GM19023 (cell line): Measurements from ENCODE around the gene ARHGEF17.
"Not testable (repeated sequence)": the region's sequence is repeated elsewhere in the genome, so short reads cannot be mapped to it uniquely, and the experiment has no call there.

Source experiments
- ATAC-seq: cut with Tn5 transposase; IDR thresholded peaks from one replicate; pipeline ENCODE4 v1.9.1; 2021; ENCODE audit warnings: mild to moderate bottlenecking, moderate library complexity; ENCODE audit not compliant: unreplicated experiment

Gene ARHGEF17

DNA sequence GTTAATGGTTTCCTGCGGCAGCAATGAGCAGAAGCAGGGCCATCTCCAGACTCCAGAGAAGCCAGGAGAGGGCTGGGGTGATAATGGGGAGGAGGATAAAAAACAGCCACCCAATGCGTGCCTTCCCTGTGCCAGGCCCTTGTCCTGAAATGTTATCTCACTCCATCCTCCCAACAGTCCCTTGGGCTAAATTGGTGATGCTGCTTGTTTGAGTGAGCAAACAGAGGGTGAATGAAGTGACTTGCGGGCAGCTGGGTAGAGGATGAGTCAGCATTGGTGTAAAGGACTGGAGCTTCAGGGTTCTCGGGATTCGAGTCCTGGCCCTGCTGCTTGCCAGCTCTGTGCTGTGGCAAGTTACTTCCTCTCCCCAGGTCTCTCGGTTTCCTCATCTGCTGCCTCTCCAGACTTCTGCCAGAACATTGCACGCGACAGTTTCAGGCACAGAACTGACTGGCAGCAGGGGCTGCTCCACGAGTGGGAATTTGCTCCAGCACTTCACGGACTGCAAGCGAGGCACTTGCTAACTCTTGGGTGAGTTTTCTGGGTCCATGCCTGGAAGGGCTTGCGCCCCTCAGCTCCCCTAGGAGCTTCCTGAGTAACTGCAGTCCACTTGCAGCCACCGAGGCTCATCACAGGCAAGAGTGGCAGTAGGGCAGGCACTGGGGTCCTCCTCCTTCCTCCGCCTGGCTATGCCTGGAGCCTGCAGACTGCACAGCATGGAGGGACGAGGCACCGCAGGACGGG, 36.0 kb upstream of the ARHGEF17 start, which contains the start of gene P2RY6:
TSS of gene P2RY6 (plus strand) at position 403 of the 744 bp plus-strand sequence. CDS start 24,181 bp downstream, outside the sequence.
- no peak for ATAC-seq

DNA sequence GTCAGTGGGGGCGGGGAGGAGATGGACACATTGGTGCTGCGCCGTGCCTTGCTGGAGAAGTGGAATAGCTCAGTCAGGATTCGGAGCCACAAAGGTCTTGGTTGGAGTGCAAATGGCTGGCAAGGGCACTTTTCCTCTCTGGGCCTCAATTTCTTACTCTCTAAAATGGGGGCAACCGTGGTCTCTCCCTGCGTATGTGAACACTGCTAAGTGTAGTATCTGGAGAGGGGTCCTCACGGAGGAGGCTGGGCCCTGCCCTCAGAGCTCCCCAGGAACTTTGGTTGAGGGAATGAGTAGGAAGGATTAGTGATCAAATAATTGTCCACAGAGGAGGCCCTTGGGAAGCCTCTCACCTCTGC, 35.4 kb upstream of the ARHGEF17 start:
- ATAC-seq: no peak

DNA sequence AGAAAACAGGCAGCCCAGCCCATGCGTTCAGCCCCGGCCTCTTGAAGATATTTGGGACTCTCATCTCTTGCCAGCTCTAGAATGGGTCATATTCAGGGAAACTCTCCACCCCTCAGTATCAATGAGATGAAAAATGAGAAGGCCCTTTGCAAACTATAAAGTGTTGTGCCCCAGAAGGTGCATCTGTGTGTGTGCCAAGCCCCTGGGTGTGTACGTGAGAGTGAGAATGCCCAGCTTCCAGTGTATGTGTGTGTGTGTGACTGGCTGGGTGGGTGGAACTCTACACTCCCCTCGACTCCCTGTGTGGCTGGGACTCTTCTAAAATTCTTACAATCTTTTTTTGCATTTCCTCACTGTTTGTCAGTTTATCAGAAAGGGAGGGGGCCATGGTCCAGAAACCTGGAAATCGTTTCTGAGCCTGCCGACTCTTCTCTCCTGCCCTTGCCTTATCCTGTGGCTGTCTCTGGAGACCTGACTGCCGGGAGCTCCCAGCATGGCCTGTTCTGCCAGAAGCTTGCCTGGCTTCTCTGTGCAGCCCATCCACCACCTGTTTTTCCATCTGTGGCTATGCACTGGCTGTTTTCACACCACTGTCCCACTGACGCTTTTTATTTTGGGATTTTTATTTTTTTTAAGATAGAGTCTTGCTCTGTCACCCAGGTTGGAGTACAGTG, 34.7 kb upstream of the ARHGEF17 start:
- ATAC-seq: no peak

DNA sequence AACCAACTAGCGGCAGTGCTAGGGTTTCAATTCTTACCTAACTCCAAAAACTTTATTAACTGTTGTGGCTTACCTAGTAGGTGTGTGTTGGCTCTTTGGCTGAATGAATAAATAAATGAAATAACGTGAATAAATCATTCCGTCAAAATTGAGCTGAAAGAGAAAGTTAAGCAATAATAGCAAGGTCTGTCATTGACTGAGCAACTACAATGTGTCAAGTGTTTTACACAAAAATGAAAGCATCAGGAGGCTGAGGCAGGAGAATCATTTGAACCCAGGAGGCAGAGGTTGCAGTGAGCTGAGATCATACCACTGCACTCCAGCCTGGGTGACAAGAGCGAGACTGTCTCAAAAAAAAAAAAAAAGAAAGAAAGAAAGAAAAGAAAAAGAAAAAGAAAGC, 33.9 kb upstream of the ARHGEF17 start:
- ATAC-seq: not testable (repeated sequence)

DNA sequence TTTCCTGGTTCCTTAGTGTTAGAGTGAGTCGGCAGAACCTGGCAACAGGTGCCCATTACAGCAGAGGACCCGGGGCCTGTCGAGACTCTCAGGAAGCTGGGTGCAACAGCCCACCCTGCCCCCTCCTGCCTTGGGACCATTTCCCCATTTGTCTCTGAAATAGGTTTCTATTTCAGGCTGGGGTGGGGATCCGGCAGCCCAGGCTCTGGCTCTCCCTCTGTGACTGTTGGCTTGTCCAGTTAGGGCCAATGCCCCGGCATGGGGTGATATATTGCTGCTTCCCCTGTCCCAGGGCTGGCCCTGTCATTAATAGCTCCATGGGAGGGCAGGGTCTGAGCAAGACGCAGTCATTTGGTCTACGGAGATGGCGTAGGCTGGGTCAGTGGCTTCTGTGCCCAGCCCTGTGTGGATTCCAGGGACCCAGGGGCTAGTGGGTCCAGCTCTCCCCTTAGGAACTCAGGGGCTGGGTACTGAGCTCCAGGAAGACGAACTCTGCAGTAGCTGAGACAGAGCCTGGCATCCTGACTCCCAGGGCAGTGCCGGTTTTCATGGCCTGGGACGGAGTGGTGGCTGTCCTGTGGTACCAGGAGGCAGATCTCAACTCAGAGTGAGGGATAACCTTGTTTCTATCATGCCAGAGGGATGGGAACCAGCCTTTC, 33.2 kb upstream of the ARHGEF17 start:
- ATAC-seq: no peak

DNA sequence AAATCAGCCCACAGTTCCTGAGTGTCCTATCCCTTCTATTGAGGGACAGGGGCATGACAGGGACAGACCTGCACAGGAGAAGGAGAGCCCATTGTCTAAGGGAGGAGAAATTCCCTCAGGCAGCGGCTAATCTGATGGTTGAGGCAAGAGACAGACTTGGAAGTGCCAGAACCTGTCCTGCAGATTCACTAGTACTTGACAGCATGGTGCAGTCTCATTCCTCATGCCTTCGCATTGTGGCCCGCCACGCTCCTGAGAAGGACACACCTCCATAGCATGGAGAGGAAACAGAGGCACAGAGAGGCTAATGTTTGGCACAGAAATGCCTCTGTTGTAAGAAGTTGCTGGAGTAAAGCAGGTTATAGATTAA, 32.7 kb upstream of the ARHGEF17 start:
- ATAC-seq: no peak

DNA sequence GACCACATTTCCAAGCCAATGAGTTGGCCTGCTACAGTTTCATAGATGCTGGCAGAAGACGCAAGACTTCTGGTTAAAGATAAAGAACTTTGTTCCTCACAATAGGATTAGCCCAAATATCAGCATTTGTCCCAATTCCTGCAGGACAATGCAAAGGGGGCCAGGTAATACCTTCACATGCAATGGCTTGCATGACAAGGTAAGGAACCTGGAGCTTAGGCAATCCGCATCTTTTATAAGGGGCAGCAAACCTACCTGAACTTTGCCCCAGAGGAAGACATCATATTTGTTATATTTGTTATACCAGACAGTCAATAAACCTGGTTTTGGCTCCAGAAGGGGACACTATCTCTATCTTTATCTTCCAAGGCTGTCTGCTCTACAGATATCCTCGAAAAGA, 30.6 kb upstream of the ARHGEF17 start:
- ATAC-seq: no peak

DNA sequence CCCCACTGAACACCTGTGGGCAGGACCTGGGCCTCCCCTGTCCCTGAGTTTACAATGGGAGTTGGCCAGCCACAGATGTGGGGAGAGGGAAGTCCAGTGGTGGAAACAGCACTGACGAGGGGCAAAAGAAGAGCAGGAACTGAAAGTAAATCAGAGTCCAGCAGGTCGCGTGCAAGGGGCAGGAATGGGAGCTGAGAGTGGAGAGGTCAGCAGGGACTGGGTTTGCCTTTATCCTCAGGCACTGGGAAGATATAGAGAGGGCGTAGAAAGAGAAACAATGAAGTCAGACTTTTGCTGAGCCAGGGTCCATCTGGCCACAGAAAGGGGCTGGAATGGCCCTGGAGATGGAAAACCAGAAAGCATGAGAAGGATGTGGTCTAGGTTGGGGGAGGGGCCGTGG, 27.4 kb upstream of the ARHGEF17 start:
- ATAC-seq: no peak

DNA sequence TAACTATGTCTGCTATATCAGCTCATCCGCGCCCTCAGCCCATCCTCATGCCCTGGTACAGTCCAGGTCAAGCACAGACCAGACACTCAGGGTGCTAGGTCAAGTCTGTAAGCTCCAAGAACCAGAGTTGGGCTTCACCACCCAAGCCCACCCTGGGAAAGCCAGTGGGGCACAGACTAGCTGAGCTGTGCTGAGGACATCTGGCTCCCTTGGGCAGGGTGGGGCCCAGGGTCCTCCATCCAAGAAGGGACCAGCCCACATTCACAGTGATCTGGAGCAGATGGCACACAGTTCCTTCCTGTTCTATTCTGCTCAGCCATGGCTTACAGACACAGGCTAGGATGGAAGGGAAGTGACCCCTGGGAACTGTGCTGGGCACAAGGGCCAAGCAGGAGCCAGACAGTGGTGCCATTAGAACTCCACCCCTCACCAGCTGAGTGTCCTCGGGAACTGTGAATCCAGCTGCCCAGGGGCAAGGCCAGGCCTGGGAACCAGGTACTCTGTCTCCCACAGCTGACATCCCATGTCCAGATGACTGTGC, 26.8 kb upstream of the ARHGEF17 start:
- no peak for ATAC-seq

DNA sequence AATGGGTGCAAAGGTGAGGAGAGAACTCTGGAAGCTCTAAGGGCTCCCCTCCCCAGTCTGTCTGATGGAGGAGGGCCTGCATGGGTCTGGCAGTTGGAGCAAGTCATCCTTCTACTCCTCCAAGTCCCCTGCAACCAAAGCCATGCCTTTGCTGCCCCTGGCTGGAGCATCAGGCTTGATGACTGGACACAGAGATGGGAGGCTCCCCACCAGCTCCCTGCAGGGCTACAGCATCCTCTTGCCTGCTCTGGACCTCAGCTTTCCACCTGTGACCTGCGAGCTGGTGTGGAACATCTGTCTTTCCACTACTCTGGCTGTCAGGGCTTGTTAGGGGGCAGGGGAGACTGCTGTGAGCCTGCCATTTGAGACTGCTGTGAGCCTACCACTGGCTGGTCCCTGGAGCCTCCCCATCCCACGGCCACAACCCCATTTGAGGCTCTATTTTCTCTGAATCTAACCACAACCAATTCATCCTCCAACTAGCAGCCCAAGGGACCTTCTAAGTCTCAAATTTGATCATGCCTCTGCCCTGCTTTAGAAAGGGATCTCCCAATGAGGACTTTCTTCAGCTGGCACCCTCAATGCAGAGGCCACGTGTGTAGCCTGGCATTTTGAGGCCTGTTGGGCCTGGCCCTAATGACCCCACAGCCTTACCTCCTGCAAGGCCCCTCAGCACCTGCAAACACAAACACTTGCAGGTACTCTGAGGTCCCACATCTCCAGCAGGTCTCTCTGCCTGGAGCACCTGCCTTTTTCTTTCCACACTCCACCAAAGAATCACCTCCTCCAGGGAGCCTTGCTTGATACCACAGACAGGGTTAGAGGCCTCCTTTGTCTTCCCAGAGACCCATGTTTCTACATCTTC, 26.0 kb upstream of the ARHGEF17 start:
- no peak for ATAC-seq

DNA sequence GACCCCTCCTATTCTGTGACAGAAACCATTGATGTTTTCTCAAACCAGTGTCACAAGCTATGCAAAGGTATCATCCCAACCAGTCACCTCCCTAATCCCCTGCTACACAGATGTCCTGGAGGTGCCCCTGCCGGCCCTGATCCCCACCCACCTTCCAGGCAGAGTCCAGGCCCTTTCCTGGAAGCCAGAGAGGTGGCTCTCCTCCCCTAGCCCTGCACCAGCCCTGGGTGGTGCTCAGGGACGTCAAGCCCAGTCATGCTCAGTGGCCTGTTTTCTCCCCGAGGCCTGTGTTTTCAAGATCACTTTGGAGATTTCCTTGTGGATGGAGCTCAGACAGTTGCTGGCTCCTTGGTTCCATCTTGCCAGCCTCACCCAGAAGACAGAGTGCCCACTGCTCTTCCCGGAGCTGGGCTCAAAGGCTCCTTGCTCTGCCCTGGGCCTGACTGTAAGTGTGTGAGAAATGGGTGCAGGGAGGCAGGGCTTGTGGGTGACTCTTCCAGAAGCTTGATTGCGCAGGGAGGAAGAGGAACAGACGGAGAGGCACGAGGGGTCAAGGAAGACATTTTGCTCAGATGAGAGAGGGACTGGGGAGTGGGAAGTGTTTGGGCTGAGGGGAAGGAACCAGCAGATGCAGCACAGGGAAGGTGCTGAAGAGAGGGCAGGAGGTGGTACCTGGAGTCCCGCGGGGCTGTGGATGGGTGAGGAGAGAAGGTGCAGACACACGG, 24.6 kb upstream of the ARHGEF17 start:
- ATAC-seq: no peak

DNA sequence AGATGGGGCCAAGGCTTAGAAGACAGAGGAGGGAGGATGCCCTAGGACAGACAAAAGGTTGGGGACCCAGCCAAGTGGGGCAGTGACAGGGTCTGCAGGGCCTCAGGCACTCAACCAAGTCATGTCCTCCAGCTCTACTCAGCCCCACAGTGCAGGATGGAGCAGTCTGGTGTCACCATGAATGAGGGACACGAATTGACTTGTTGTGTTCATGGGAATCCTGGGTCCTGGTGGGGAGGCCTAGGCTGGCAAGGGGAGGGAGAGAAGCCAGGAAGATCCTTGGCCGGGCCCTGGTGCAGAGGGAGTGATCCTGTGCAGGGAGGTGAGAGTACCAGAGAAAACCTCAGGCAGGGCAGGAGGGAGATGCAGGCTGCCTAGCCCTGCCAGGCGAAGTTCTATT, 24.0 kb upstream of the ARHGEF17 start:
- no peak for ATAC-seq

DNA sequence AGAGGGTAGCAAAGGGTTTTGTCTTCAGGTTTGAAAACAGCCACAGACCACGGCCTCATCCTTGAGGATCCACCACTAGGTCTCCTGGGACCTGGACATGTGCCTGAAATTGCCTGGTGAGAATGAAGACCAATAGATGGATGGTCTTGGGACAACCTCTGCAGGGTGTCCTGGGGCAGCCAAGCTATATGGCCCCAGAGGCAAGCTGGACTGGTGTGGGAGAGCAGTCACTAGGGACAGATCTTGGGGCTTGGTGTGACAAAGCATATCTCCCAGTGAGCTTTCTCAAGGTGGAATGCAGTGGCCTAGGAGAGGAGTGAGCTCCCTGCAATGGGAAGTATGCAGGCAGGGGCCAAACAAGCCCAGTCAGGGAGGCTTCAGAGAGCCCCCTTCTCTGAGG, 22.4 kb upstream of the ARHGEF17 start:
- no peak for ATAC-seq

DNA sequence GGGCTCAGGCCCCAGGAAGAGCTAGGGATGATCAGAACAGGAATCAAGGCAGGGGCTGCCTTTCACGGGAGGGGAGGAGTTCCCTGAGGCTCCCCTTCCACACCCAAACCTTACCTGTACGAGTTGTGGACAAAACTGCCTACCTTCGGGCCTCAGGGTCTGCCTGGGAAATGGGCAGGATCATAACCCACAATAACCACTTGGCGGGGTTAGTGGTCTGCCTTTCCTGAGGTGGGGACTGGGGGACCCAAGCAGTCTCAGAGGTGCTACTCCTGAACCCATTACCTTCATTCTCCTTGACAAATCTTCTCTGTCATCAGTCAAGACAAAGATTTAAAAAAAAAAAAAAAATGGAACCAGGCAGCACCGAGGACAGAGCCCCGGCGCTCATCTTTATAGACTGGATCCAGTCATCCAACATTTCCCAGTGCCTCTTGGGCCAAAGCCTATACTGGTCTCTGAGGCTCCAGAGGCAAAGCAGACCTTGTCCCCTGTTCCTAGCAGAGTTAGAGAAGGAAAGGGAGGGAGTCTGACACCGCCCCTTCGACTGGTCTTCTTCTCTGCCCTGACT, 21.8 kb upstream of the ARHGEF17 start:
- no peak for ATAC-seq

DNA sequence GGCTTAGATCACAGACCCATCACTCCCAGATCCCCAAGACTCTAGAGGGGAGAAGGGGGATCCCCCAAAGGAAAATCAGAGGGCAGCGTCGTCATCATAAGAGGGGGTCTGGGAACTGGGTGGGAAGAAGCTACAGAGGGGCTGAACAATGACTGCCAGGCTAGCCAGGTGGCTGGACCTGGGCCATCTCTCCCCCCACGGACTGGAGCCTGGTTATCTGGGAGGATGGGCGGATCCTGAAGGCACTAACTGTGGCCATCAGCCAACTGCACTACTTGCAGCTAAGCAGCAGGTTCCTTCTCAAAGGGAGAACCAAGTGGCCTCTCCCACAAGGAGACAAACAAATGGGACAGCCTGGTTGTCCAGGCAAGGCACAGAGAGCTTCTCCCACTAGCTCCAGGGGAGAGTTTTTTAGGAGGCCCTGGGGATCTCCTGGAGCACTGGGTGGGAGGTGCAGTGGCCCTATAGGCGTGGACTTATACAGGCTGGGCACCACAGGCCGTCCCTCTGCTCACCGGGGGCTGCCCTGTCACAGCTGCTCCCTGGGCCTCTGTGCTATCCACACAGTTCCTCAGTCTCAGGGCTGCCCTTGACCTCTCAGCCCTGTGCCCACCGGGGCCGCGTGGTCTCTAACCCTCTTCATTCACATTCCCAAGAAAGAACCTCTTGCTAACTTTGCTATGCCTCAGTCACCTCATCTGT, 20.5 kb upstream of the ARHGEF17 start:
- ATAC-seq: no peak

DNA sequence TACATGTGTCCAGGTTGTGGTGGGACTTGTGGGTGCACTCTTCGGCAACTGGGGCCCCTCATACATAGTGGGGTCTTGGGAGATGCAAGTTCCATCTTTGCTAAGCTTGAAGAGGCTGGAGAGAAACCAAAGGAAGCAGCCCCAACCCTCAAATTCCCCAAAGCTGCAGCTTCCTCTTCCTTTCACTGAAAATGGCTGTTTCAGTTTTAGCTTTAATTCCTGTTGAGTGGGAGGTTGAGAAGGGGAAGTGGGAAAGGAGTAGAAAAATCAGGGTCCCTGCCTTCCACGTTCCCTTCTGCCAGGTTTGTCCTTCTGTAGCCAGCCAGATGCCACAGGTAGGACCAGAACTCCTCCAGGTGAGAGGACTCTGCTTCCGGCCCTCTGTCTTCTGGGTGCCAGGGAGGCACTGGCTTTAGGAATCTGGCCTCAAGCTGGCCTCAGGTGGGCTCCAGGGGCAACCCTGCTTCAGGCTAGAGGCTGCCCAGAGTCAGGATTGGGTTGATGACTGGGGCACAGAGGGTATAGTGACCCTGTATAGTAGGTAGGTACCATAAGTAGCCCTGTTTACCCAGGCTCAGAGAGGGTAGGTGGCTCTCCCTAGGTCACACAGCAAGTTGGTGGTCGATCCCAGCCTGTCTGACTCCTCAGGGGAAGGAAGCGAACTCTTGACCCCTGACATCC, 19.7 kb upstream of the ARHGEF17 start:
- ATAC-seq: peak; percentile 9

DNA sequence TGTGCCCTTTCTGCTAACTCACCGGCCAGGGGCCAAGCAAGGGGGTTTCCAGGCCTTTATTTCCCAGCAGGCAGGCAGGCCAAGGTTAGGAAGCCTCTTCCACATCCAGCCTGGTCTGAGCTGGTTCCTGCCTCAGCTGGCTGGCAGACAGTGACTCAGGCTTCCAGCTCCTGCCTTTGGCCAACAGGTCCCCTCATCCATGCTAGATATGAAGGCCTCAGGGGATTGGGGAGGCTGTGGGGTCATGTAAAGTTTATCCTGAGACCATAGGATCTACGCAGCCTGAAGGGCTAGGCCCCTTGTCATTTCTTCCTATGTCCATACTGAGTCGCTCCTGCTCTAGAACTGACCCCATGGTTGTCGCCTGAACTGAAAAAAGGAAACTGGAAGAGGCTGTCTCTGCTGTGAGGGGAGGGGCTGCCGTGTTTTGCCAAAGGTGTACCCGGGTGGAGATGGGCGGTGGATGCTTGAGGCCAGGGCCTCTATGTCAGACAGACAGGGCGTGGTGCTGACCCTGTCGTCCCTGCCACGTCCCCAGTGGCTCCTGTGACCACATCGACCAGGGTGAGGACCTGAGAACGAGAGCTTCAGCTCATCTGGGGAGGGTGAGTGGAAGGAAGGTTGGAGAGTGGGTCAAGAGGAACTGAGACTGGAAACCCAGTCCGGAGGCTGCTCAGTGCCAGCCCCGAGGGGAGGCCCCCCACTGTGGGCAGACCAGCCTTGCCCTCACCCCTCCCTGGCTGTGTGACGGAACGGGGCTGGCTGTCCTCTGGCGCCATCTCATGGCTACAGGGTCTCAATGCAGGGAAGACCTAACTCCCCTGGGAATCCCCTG, 19.0 kb upstream of the ARHGEF17 start:
- ATAC-seq: peak; percentile 52

DNA sequence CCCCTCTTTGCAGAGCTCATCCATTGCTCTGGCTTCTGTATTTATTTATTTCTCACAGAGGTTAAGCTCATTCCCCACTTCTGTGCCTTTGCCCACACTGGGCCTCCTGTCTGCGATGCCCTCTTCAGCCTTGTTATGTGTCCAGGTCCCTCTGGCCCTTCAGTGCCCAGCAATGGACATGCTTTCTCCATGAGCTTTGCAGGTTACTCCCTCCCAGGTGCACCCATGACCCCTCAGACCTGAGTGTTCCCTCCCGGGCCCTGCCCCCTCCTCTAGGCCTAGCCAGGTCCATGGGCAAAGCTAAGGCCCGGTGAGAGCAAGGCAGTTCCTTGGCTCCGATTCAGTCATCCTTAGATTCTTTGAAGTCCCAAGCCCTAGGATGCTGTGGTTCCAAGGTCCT, 17.5 kb upstream of the ARHGEF17 start:
- ATAC-seq: no peak
